ENCODE results near the gene OR4M1.
"Not testable (repeated sequence)": the region's sequence is repeated elsewhere in the genome, so short reads cannot be mapped to it uniquely, and the experiment has no call there.

The OR4M1 gene

DNA sequence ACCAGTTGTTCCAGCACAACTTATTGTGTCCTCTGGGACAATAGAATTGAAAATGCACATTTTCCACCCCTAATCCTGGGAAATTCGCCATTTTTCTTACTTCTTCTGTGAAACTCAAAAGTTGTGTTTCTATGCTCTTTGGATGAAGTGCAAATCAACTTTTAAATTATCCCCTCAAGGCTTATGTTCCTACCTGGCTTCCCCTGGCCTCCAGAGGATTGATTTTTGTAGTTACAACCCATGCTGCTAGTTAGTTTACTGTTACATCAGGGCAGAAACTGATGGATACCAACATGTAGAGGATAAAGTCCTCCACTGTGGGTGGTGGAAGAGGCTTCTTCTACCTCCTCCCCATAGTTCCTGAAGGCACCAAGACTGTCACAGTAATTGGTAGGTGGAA, at the start of gene OR4M1:
TSS of gene OR4M1 (plus strand) at position 301 of the 400 bp plus-strand sequence. CDS start 6,819 bp downstream, outside the sequence.
- not testable (repeated sequence) for DNase-seq (ENCODE audit: low read depth)

GRCh38 chr14:19729359-19729758, 43.9 kb upstream of the OR4M1 start:
- DNase-seq (ENCODE audit: low read depth) = no peak

DNA sequence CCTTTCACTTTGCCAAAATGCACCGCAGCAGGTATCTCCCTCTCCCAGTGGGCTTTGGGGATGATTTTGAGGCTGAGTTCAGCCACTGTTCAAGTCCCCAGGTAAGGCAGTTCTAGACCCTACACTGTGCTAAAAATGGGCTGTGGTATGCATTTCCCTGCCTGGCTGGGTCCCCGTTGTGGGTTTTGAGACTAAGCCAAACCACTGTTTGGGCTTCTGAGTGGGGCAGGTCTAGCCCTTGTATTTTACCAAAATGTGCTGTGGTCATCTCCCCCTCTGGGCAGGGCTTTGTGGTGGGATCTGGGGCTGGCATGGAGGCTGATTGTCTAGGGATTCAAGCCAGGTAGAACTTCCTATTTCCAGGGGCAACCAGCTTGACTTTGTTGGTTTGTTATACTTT, 43.5 kb upstream of the OR4M1 start:
- DNase-seq (ENCODE audit: low read depth) = no peak

DNA sequence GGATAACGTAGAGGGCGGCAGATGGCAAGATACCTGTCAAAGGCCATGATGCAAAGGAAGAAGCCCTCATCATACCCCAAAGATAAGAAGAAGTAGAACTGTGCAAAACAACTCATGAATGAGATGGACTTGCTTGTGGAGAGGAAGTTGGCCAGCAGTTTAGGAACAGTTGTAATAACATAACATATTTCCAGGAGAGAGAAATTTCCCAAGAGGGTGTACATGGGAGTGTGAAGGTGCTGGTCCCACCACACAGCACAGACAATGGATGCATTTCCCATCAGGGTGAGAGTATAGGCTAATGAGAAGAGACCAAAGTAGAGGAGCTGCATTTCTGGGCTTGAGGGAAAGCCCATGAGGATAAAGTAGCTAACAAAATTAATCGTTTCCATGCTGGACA, 39.4 kb upstream of the OR4M1 start:
- DNase-seq (ENCODE audit: low read depth) = not testable (repeated sequence)

DNA sequence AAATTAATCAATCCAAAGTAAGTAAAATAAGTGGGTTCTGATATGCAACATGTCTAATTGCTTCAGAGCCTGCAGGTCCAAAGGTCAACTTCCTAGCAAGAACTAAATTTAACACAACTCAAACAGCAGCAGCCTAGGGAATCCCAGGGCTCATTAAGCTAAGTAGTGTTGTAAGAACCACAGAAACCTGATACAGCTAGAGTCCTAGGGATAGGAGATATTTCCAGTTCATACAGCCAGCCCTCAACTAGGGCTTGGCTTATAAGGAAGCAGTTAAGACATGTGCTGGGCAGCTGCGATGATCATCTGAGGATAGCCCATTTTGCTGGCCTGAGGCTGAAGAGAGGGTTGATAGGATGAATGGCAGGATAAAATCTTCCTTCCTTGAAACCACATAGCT, 30.0 kb upstream of the OR4M1 start, which contains the start of gene OR4Q3:
TSS of gene OR4Q3 (plus strand) at position 316 of the 400 bp plus-strand sequence.
- DNase-seq (ENCODE audit: low read depth) = no peak

DNA sequence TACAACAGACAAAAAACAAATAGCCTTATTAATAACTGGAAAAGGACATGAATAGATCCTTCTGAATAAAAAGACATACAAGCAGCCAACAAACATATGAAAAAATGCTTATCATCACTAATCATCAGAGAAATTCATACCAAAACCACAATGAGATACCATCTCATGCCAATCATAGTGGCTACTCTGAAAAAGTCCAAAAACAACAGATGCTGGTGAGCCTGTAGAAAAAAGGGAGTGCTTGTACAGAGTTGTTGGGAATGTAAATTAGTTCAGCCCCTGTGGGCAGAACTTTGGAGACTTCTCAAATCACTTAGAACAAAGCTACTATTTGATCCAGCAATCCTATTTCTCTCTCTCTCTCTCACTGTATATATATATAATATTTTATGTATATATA, 21.0 kb upstream of the OR4M1 start:
- DNase-seq (ENCODE audit: low read depth) = not testable (repeated sequence)

DNA sequence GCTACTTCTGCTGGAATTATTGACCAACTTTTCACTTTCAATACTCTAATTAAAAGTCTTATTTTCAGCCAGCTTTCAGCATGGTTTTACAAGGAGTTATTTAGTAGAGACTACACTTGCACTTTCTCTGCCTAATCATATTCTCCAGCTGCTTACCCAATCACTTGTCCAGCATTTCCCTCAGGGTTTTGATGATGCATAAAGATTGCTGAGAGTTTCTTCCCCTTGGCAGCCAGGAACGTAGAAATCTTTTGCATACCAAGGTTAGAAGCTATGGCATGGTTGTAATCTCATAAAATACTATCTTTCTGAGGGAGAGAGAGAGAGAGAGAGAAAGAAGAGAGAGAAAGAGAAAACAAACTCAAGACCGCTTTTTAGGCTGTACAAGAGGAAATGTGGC, 19.1 kb upstream of the OR4M1 start:
- DNase-seq (ENCODE audit: low read depth) = no peak

- not testable (repeated sequence) for DNase-seq (ENCODE audit: low read depth)
These were observed 1.8 kb upstream of the OR4M1 start for GRCh38 chr14:19771491-19771890.

GRCh38 chr14:19771895-19772430, 1.3 kb upstream of the OR4M1 start:
- no peak for DNase-seq (ENCODE audit: low read depth)

GRCh38 chr14:19772454-19772853, 850 bp upstream of the OR4M1 start:
- DNase-seq (ENCODE audit: low read depth) = not testable (repeated sequence)

DNA sequence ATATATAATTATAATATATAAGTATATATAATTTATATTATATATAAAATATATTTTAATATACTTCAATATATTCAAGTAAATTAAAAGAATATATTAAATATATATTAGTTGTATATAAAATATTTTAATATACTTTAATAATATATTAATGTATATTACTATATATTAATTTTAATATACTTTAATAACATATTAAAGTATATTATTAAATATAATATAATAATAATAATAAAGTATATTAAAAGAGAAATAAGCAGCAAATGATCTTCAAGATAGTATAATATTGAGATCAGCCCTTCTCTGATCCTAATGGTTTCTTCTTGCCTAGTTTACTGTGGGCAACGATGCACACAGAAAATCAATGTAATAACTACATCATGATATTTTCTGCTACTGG, 2.3 kb downstream of the OR4M1 start:
- no peak for DNase-seq (ENCODE audit: low read depth)

DNA sequence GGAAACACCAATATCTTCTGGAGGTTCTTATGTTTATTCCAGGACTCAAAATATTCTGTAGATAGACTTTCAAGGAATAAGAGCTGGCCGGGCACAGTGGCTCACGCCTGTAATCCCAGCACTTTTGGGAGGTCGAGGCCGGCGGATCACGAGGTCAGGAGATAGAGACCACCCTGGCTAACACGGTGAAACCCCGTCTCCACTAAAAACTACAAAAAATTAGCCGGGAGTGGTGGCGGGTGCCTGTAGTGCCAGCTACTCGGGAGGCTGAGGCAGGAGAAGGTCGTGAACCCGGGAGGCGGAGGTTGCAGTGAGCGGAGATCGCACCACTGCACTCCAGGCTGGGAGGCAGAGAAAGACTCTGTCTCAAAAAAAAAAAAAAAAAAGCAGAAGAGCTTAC, 12.5 kb downstream of the OR4M1 start:
- DNase-seq (ENCODE audit: low read depth) = not testable (repeated sequence)

DNA sequence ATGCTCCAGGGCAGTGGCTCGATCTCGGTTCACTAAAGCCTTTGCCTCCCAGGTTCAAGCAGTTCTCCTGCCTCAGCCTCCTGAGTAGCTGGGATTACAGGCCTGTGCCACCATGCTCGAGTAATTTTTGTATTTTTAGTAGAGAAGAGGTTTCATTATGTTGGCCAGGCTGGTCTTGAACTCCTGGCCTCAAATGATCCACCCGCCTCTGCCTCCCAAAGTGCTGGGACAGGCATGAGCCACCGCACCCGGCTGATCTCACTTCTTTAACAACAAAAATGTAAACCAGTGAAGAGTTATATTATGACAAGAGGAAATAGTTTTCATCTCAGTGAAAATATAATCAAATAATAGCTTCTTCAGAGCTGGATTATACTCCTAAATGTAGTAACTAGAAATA, 14.0 kb downstream of the OR4M1 start:
- DNase-seq (ENCODE audit: low read depth) = not testable (repeated sequence)

- not testable (repeated sequence) for DNase-seq (ENCODE audit: low read depth)
These were observed 14.8 kb downstream of the OR4M1 start for GRCh38 chr14:19788150-19788549.

GRCh38 chr14:19796520-19797108, 23.3 kb downstream of the OR4M1 start:
- not testable (repeated sequence) for DNase-seq (ENCODE audit: low read depth)

- no peak for DNase-seq (ENCODE audit: low read depth)
These were observed 26.6 kb downstream of the OR4M1 start for GRCh38 chr14:19799880-19800279.

GRCh38 chr14:19800282-19801117, 27.2 kb downstream of the OR4M1 start:
- no peak for DNase-seq (ENCODE audit: low read depth)

DNA sequence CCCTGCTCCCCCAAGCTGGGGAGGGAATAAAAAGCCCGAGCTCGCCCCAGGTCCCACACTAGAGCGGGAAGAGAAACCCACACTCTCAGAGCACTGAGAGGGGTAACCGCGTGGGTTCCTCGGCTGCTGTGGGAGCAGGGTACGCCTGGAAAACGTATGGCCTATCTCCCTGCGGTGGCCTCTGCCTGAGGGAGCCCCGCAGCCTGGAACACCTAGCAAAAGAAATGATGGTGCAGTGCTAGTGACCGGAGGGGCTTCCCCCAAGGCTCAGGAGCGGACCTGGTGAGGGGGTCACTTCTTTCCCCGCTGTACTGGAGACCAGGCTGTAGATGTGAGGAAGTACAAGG, 27.8 kb downstream of the OR4M1 start:
- DNase-seq (ENCODE audit: low read depth) = no peak

GRCh38 chr14:19803470-19803869, 30.2 kb downstream of the OR4M1 start, which contains the start of gene OR4N2:
OR4N2 (plus strand) TSS chr14:19803770; CDS start chr14:19827449, 23,679 bp downstream.
- not testable (repeated sequence) for DNase-seq (ENCODE audit: low read depth)

GRCh38 chr14:19813171-19813920, 40.0 kb downstream of the OR4M1 start:
- not testable (repeated sequence) for DNase-seq (ENCODE audit: low read depth)

- not testable (repeated sequence) for DNase-seq (ENCODE audit: low read depth)
These were observed 46.6 kb downstream of the OR4M1 start for GRCh38 chr14:19819879-19820278.

DNA sequence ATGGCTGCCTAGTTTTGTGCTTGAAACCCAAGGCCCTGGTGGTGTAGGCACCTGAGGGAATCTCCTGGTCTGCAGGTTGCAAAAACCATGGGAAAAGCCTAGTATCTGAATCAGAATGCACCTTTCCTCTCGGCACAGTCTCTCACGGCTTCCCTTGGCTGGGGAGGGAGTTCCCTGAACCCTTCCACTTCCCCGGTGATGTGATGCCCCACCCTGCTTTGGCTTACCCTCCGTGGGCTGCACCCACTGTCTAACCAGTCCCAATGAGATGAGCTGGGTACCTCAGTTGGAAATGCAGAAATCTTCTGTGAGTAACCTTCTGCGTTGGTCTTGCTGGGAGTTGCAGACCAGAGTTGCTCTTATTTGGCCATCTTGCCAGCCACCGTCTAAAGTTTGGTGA, 47.7 kb downstream of the OR4M1 start:
- DNase-seq (ENCODE audit: low read depth) = not testable (repeated sequence)
